Measurements from ENCODE around the gene LAMC1. TPM values are rescaled to one million over a fixed set of nuclear protein-coding genes. Genes with fewer than 3 reads are reported as not detected.
A peak's percentile ranks its signal among the peaks of the same experiment; 100 is the strongest.

Gene LAMC1
- total and polyA plus RNA-seq, 2 experiments from 2014 or later = 78.4 to 185 TPM

GRCh38 chr1:183139281-183139942 is 116.2 kb downstream of the LAMC1 start:
- Histone ChIP-seq H2AFZ (no peak overlapping the region), H3K36me3 (replicated peaks; ENCODE audit: insufficient read depth, low read depth) (peaks cover 4% of the 10 kb centered on the region), H4K20me1 (ENCODE audit: insufficient read depth, poor library complexity, severe bottlenecking) (no peaks in the 10 kb centered on the region), H3K27ac (peak overlapping the region; percentile 76), H3K27me3 (no peaks in the 10 kb centered on the region), H3K4me1 (ENCODE audit: insufficient read depth) (peaks cover 14% of the 10 kb centered on the region), H3K9me3 (ENCODE audit: low read depth) (no peaks in the 10 kb centered on the region), H3K4me2 (peak overlapping the region; percentile 18), H3K9me2 (replicated peaks; ENCODE audit: insufficient read depth) (no peaks in the 10 kb centered on the region), H3K4me3 (no peak overlapping the region), H3K79me2 (no peaks in the 10 kb centered on the region)
- TF ChIP-seq EZH2 (IDR thresholded peaks at IDR 0.05; ENCODE audit: borderline replicate concordance) (no peak), EZH2phosphoT487 (IDR thresholded peaks at IDR 0.05; ENCODE audit: low read depth, severe bottlenecking, unreplicated experiment) (no peak), CTCF (IDR thresholded peaks at IDR 0.05; ENCODE audit: poor library complexity) (no peak)
- peak; percentile 46 for DNase-seq (ENCODE audit: low spot score)
- 56% methylated on average over 4 of the region's 4 CpGs for WGBS (ENCODE audit: low lambda C conversion rate, missing lambda C conversion rate)

DNA sequence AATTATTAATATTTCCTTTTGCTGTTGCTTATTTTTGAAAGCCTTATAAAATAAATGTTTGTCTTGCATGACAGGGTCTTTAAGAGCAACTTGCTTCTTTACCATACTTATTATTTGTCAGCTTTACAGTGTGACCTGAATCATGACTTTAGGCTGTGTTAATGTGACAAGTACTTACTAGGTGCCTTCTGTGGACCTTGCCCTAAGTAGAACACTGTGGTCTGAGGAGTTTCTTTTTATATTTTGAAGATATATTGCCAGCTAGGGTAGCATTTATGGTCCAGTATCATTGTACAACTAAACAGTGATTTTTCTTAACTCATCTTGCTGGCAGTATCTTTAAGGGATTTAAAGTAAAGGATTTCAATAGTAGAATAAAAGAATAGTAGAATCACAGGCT is 117.4 kb downstream of the LAMC1 start:
- peaks cover 4% of the 10 kb centered on the region for H3K36me3 ChIP-seq (replicated peaks; ENCODE audit: insufficient read depth, low read depth)
- H3K9me3 ChIP-seq (ENCODE audit: low read depth) = no peaks in the 10 kb centered on the region
- no peaks in the 10 kb centered on the region for H3K9me2 ChIP-seq (replicated peaks; ENCODE audit: insufficient read depth)
- H3K4me2 ChIP-seq = no peak overlapping the region
- peak overlapping the region; percentile 76 for H3K27ac ChIP-seq
- TF ChIP-seq EZH2 (IDR thresholded peaks at IDR 0.05; ENCODE audit: borderline replicate concordance) (no peak), EZH2phosphoT487 (IDR thresholded peaks at IDR 0.05; ENCODE audit: low read depth, severe bottlenecking, unreplicated experiment) (no peak), CTCF (IDR thresholded peaks at IDR 0.05; ENCODE audit: poor library complexity) (no peak)
- H2AFZ ChIP-seq = no peak overlapping the region
- no peak overlapping the region for H3K4me3 ChIP-seq
- no peak for DNase-seq (ENCODE audit: low spot score)
- H3K4me1 ChIP-seq (ENCODE audit: insufficient read depth) = peaks cover 14% of the 10 kb centered on the region
- H4K20me1 ChIP-seq (ENCODE audit: insufficient read depth, poor library complexity, severe bottlenecking) = no peaks in the 10 kb centered on the region
- H3K79me2 ChIP-seq = no peaks in the 10 kb centered on the region
- no peaks in the 10 kb centered on the region for H3K27me3 ChIP-seq

DNA sequence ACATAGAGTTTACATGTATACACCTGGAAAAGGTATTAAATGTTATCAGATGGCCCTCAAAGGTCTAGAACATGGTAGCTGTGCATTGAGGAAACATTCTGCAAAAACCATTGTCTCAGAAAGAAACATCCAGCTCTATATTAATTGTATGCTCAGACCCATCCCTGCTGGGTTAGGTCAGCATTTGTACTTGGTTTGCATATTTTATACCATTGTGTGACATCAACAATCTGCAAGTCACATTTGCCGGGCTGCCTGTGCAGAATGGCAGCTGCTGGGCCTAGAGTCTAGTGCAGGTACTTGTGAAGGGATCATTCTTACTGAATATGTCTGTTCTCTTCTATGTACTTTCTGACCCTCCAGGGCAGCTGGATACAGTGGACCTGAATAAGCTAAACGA is 119.0 kb downstream of the LAMC1 start:
- 95% methylated on average over 2 of the region's 2 CpGs for WGBS (ENCODE audit: low lambda C conversion rate, missing lambda C conversion rate)
- Histone ChIP-seq H3K4me1 (ENCODE audit: insufficient read depth) (peaks cover 14% of the 10 kb centered on the region), H3K4me3 (no peak overlapping the region), H3K9me3 (ENCODE audit: low read depth) (no peaks in the 10 kb centered on the region), H3K27me3 (no peaks in the 10 kb centered on the region), H3K79me2 (no peaks in the 10 kb centered on the region), H3K27ac (no peak overlapping the region), H4K20me1 (ENCODE audit: insufficient read depth, poor library complexity, severe bottlenecking) (no peaks in the 10 kb centered on the region), H3K4me2 (no peak overlapping the region), H3K9me2 (replicated peaks; ENCODE audit: insufficient read depth) (no peaks in the 10 kb centered on the region), H3K36me3 (replicated peaks; ENCODE audit: insufficient read depth, low read depth) (no peaks in the 10 kb centered on the region), H2AFZ (no peak overlapping the region)
- TF ChIP-seq CTCF (IDR thresholded peaks at IDR 0.05; ENCODE audit: poor library complexity) = no peak
- DNase-seq (ENCODE audit: low spot score) = no peak

All from hepatocyte (in vitro differentiated cells).